Measurements from ENCODE around the gene STARD13. TPM values are rescaled to one million over a fixed set of nuclear protein-coding genes. Genes with fewer than 3 reads are reported as not detected.

Gene STARD13
- total and polyA plus RNA-seq, 8 donors = 21.9 to 43.6 (median 24.6) TPM

- Histone ChIP-seq H3K27me3 (no peaks in the 10 kb centered on the region), H3K27ac (peak overlapping the region in 1 of 2 donors; percentile 55), H3K4me1 (peaks cover 6 to 8% of the 10 kb centered on the region in 2 donors), H3K9me3 (no peaks in the 10 kb centered on the region), H3K36me3 (no peaks in the 10 kb centered on the region), H3K4me3 (no peak overlapping the region)
- intact Hi-C loops (cut with DNase I) = no loop called here
- ATAC-seq (no peak), DNase-seq (no peak)
- TF ChIP-seq, protein P1, sequence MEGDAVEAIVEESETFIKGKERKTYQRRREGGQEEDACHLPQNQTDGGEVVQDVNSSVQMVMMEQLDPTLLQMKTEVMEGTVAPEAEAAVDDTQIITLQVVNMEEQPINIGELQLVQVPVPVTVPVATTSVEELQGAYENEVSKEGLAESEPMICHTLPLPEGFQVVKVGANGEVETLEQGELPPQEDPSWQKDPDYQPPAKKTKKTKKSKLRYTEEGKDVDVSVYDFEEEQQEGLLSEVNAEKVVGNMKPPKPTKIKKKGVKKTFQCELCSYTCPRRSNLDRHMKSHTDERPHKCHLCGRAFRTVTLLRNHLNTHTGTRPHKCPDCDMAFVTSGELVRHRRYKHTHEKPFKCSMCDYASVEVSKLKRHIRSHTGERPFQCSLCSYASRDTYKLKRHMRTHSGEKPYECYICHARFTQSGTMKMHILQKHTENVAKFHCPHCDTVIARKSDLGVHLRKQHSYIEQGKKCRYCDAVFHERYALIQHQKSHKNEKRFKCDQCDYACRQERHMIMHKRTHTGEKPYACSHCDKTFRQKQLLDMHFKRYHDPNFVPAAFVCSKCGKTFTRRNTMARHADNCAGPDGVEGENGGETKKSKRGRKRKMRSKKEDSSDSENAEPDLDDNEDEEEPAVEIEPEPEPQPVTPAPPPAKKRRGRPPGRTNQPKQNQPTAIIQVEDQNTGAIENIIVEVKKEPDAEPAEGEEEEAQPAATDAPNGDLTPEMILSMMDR (IDR thresholded peaks at IDR 0.05) = no peak
These were observed 35.7 kb downstream of the STARD13 start for GRCh38 chr13:33249894-33250293.

- DNase-seq = no peak
- no peaks in the 10 kb centered on the region for H3K27me3 ChIP-seq
- no peaks in the 10 kb centered on the region for H3K9me3 ChIP-seq
- no peaks in the 10 kb centered on the region for H3K36me3 ChIP-seq
- no peak overlapping the region for H3K27ac ChIP-seq
- H3K4me1 ChIP-seq = peaks cover 6 to 8% of the 10 kb centered on the region in 2 donors
- H3K4me3 ChIP-seq = no peak overlapping the region
- no peak for ATAC-seq
- intact Hi-C loops (cut with DNase I) = no loop called here
- TF ChIP-seq, protein P1 (IDR thresholded peaks at IDR 0.05) = no peak
These were observed 36.5 kb downstream of the STARD13 start for GRCh38 chr13:33249066-33249465.

DNA sequence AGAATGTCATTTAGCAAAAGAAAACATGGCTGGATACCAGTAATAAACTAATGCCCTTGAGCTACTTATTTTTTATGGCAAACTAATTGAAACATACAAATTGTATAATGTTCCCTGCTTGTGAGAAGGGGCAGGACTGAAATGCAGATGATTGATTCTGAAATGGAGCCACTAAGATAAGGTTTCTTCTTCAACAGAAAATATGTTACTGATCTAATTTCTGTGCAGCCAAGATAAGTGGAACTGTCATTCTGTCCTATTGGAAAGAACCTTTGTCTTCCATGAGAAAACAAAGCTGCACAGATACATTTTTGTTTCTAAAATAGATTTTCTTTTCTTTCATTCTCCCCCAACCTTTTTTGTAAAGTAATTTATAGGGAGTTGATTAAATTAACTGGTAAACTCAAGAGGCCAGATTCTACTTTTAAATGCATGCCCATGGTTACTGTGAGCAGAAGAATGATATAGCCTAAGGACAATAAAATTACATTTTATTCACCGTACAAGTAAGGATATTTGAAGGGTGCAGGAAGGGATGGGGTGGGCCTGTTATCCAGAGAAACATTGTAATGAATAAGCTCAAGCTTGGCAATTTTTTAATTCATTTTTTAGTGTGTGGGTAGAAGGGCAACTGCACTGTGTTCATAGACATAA, 39.9 kb downstream of the STARD13 start:
- Histone ChIP-seq H3K27me3 (no peaks in the 10 kb centered on the region), H3K9me3 (peaks cover 0 to 7% of the 10 kb centered on the region in 2 donors), H3K36me3 (no peaks in the 10 kb centered on the region), H3K4me1 (no peaks in the 10 kb centered on the region), H3K4me3 (no peak overlapping the region), H3K27ac (no peak overlapping the region)
- ATAC-seq (no peak), DNase-seq (no peak)
- TF ChIP-seq, protein P1 (IDR thresholded peaks at IDR 0.05) = no peak
- intact Hi-C loops (cut with DNase I) = no loop called here

- DNase-seq (no peak), ATAC-seq (no peak)
- Histone ChIP-seq H3K27ac (no peak overlapping the region), H3K27me3 (no peaks in the 10 kb centered on the region), H3K4me3 (no peak overlapping the region), H3K36me3 (no peaks in the 10 kb centered on the region), H3K4me1 (no peaks in the 10 kb centered on the region), H3K9me3 (peaks cover 0 to 11% of the 10 kb centered on the region in 2 donors)
- intact Hi-C loops (cut with DNase I) = no loop called here
- TF ChIP-seq, protein P1 (IDR thresholded peaks at IDR 0.05) = no peak
These were observed 40.7 kb downstream of the STARD13 start for GRCh38 chr13:33244907-33245287.

GRCh38 chr13:33244210-33244906, 41.2 kb downstream of the STARD13 start:
- peaks cover 0 to 11% of the 10 kb centered on the region in 2 donors for H3K9me3 ChIP-seq

More at GRCh38 chr13:33244210-33244906, 41.2 kb downstream of the STARD13 start:
- H3K27ac ChIP-seq = peak overlapping the region in 1 of 2 donors; percentile 51
- H3K4me3 ChIP-seq = no peak overlapping the region
- TF ChIP-seq, protein P1 (IDR thresholded peaks at IDR 0.05) = no peak
- H3K27me3 ChIP-seq = no peaks in the 10 kb centered on the region
- no peak for ATAC-seq
- intact Hi-C loops (cut with DNase I) = no loop called here
- no peak for DNase-seq
- no peaks in the 10 kb centered on the region for H3K36me3 ChIP-seq
- no peaks in the 10 kb centered on the region for H3K4me1 ChIP-seq

Data from left lung (tissue), 10 donors.